Left cardiac atrium (tissue), 4 donors: ENCODE measurements around the gene ACSL6. TPM values are rescaled to one million over a fixed set of nuclear protein-coding genes. Genes with fewer than 3 reads are reported as not detected.

Experiments used
- ATAC-seq, 2 donors: fragments of 200-7000 bp; cut with Tn5 transposase; one replicate each; pipeline ENCODE4 v1.9.1; 2020; ENCODE audit warnings: mild to moderate bottlenecking in 2 of 2, moderate library complexity in 2 of 2
- DNase-seq: peaks from one replicate; pipeline ENCODE4 v3.0.0-alpha.2; 2020
- intact Hi-C, 2 donors: fragments of 100-400 bp; cut with DNase I; formaldehyde crosslinking; loops; one replicate each; pipeline versions ENCODE4 v1.14.1 to v1.15.1; 2022 to 2023
- total RNA-seq, 2 donors: library from RNA; stranded (reverse); fragmentation: NEBNext Ultra II Directional; extraction: Animal tissue kit (Norgen Biotek cat#: 25700); gene quantifications; one replicate each; pipeline ENCODE4 v1.2.1, GENCODE V29; 2021
- donor health status: DM: no; HTN: yes; CAD: no.
- donor health status: DM: no; HTN: yes; CAD: no; lungs with severe emphysema.
- donor health status: DM: yes; HTN: yes; CAD: no.
- donor health status: Dilated cardiomyopathy.

Gene ACSL6
- total RNA-seq, 2 donors from 2014 or later = 1.6 to 4.4 TPM

DNA sequence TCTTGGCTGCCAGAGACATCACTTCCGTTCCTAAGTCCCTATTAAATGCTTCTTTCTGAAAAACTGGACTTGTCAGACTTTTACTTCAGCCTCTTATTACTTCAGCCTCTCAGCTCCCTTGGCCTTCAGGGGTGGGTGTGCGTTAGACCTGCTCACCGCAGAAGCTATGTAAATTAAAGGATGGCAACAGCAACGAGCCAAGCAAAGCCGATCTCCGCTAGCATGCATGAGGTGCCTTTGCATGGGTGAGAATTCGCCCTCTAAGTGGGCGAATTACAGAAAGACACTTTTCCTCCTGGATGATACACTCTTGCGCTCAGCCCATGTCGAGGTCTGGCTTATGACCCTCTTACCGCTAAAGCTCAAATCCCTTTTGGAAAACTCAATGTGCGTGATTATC is 38.1 kb upstream of the ACSL6 start:
- ATAC-seq (no peak), DNase-seq (no peak)
- intact Hi-C loops = no loop called here

DNA sequence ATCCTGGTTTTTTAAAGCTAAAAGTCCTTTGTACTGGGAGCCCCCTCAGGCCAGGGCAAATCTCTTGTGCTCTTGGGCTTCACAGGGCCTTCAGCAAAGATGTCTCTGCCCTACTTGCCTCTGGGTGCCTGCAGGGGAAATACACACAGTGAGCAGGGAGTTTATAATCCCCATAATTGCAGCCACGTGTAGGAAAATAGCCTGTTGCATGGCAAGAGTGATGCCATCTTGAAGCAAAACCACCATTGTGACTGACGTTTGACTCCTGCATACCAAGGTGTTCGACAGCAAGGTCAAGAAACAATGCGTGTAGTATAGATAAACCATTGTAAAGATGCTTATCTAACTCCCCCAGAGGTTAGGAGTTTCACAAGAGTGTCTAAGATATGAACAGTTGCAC is 37.6 kb upstream of the ACSL6 start:
- intact Hi-C loops = no loop called here
- no peak for DNase-seq
- ATAC-seq = no peak

DNA sequence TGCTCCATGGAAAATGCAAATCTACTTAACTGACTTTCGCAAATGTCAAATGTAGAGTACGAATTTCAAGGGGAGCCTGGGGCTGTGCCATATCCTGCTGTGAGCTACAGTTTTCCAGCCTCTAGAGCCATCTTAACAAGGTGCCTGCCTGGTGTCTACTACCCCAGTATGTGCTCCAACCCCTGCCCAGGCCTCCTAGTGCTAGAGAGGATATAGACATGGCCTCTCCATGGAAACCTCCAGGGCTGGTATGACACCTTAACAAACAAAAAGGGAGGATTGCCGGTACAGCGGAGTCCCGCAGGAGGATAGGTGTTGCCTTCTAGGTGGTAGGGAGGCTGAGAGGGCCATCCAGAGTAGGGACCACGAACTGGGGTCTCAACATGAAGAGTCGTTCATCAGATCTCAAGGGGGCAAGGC is 35.4 kb upstream of the ACSL6 start:
- DNase-seq = no peak
- ATAC-seq = no peak
- intact Hi-C loops = no loop called here

DNA sequence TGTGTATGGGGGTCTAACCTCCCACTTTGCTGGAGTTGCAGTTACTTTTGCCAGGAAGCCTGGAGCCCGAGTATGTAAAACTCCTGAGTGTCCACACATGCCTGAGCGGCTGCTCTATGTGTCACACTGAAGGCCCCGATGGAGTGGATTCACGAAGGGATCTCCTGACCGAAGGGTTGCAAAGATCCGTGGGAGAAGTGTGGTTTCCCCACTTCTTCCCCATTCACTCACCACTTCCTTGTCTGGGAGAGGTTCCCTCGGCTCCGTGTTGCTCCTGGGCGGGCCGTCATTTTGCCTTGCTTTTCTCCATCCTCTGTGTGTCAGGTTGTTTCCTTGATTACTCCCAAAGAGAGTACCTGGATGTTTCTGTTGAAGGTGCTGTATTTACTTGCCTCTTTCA is 32.7 kb upstream of the ACSL6 start:
- no peak for ATAC-seq

DNA sequence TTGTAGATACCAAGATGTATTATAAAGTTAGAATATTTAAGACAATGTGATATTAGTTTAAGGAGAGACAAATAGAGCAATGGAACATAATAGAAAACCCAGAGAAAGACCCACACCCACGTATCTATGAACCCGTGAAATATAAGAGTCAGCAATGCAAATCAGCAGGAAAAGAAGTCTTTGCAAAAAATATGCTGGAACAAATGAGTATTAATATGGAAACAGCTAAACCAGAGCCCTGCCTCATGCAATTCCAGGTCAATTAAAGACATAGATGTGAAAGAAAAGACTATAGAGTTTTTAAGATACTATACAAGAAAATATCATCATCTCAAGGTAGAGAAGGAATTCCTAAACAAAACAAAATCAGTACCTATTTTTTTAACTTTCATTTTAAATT is 25.9 kb upstream of the ACSL6 start:
- ATAC-seq = no peak
- DNase-seq = no peak
- intact Hi-C loops = no loop called here

More for the DNA sequence above, 32.7 kb upstream of the ACSL6 start:
- intact Hi-C loops = no loop called here
- DNase-seq = no peak

DNA sequence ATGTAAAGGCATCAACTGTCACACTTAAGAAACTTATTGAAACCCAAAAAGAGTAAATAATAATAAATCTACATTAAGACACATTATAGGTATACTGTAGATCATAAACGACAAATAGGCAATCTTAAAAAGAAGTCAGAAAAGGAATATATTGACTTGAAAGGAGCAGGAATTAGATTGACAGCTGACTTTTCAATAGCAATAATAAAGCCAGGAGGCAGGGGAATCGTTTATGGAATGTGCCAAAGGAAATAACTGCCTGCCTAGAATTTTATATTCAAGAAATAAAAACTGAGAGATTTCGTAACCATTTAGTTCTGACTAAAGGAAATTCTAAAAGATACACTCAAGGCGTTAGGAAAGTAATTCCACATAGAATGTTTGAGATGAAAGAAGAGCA is 21.7 kb upstream of the ACSL6 start:
- ATAC-seq (no peak), DNase-seq (no peak)
- intact Hi-C loops = no loop called here

DNA sequence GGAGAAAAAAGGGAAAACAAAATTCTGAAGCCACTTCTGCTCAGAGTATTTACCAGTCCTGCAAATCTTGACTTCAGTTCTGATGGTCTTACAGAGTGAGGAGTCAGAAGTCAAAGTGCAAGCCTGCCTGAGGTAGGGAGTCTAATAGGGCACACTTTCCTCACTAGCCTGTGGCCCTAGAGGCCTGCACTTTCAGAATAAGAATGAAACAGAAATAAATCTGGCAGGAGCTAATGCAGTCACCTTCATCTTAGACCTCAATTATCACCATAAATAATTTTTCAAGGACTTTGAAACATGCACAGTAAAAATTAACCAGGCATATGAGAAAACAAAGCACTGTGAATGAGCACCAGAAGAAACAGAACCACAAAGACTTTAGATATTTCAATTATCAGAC is 20.7 kb upstream of the ACSL6 start:
- no peak for ATAC-seq
- DNase-seq = no peak
- intact Hi-C loops = no loop called here

DNA sequence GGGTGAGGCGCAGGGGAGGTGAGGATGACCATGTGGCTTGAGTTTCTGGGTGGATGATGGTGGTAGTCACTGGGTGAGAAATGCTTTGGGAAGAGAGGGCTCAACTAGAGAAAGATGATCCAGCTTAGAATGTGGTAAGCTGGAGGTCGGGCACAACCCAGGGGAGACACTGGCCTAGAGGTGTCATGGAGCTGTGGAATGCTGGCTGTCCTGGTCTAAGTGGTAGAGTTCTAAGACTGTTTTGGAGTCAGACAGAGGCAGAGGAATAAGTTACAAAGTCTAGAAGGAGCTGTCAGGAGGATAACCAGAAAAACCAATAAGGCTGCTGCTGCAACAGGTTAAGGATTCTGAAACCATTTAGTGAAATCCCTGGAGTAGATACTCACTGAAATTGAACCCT is 19.2 kb upstream of the ACSL6 start:
- ATAC-seq (no peak), DNase-seq (no peak)
- intact Hi-C loops = no loop called here

DNA sequence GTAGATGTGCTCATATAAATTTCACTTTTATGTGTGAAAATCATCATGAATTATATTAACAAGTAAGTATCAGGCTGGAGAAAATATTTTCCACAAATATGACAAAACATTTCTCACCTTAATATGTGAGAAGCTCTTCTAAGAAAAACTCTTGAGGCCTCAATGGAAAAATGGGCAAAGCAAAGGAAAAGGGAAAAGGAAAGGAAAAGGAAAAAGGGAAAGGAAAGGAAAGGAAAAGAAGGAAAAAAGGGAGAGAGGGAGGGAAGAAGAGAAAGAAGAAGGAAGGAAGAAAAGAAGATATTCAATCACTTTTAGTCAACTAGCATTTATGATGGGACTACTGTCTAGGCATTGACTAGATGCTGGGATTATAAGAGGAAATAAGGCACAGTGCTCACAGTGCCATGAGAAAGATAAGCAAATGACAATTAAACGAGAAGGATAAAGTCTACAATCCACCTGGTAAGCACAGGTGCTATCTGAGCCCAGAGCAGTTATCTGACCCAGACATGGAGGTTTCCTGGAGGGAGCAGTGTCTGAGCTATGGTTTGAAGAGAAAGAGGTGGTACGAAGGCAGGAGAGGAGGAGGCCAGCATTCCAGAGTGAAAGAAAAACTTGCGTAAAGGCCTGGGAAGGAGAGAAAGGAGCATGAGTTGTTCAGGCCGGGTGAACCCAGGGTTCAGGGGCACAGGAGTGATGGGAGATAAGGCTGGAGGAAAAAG is 18.3 kb upstream of the ACSL6 start:
- ATAC-seq (no peak), DNase-seq (no peak)
- intact Hi-C loops = no loop called here

DNA sequence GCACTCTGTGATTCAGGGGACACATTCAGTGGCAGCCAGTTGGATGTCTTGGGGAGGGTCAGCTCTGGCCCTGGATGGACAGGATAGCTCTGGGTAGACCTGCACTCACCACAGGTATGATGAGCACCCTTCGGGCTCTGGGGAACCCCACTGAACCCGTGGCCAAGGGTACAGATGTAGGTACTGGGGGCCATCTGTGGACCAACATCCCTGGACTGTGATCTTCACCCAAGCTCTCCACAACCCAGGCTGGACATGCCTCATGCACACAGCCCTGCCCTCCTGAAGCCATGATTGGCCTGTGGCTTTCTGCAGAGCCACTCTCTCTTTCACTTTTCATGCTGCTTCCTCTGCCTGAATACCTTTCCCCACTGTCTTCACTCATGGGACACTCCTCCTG is 15.6 kb upstream of the ACSL6 start:
- intact Hi-C loops = no loop called here
- ATAC-seq (peak in 1 of 2 donors; percentile 14), DNase-seq (no peak)

DNA sequence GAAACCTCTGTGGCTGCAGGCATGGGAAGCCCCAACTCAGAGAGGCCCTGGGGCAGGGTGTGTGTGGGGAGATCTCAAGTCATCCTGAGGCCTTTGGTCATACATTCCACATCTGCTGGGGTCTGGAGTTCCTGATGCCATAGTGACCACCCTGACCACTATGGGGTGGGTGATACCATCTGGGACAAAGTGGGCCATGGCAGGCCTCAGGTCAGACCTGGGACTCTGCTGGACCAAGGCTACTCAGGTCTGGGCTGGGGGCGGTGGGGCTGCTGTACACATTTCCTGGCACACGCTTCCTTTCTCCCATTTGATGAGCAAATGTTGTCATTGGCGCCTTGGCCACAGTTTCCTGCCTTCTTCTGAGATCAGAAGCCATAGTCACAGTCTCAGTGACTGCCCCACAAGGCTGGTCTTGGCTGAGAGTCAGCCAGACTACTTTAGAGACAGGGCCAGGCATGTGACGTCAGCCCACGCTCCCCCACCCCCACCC is 15.1 kb upstream of the ACSL6 start:
- DNase-seq (no peak), ATAC-seq (no peak)
- intact Hi-C loops = no loop called here

DNA sequence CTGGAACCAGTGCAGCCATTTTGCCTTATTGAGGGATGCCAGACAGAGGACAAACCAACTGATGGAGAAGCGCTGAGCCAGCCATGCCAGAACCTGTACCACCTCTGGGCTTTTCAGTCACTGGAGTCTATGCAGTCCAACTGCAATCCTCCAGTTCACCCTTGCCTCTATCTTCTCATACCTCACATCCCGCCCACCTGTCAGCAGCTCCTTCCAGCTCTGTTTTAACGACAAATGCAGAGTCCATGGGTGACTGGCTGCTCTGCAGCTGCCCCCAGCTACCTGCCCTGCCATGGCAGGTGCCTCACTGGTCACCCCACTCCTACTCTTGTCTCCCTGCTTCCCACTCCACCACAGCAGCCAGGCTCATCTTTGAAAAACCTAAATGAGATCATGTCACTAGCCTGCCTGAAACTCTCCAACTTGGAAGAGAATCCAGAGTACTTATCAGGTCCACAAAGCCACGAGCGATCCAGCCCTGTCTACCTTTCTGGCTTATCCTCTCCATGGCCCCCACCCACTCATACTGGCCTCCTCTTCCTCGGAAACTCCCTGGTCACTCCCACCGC is 14.0 kb upstream of the ACSL6 start:
- no peak for DNase-seq
- intact Hi-C loops = no loop called here

DNA sequence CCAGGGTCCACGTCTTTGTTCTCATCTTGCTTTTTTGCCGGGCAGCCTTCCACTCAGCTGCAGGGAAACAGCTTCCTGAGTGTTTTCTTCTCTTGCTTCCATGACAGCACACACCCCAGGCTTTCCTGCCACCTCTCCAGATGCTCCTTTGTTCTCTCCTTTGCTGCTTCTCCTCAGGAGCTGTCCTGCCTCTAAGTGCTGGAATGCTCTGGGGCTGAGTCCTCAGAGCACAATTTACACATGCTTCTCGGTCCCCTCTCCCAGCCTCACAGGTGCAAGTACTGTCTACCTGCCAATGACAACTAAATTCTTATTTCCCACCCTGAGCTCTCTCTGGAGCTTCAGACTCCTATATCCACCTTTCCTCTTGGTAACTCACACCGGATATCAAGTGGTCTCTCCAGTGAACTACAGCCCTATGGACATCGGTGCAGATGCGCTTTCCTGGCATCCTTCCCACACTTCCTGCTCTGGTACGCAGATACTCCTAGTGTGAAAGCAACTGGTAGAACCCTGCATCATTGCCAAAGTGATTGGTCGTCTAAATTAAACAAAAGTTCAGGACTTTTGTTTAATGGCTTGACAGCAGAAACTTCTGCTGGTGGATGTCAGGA is 13.4 kb upstream of the ACSL6 start:
- DNase-seq (no peak), ATAC-seq (no peak)
- intact Hi-C loops = no loop called here

More for the DNA sequence above, 14.0 kb upstream of the ACSL6 start:
- no peak for ATAC-seq

DNA sequence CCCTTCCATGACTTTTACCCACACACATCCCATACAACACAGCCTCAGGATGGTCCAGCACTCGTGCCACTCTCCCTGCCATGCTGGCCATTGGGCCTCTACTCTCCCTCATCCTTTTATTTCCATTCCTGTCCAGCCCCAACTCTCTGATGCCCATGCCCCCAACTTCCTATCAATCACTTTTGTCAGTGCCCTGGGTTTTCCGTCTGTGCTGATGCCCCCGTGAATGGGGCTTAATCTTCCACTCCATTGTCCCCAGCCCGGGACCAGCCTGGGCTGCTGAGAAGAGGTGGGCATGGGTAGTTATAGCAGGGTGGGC is 12.6 kb upstream of the ACSL6 start:
- ATAC-seq (no peak), DNase-seq (no peak)
- intact Hi-C loops = no loop called here

DNA sequence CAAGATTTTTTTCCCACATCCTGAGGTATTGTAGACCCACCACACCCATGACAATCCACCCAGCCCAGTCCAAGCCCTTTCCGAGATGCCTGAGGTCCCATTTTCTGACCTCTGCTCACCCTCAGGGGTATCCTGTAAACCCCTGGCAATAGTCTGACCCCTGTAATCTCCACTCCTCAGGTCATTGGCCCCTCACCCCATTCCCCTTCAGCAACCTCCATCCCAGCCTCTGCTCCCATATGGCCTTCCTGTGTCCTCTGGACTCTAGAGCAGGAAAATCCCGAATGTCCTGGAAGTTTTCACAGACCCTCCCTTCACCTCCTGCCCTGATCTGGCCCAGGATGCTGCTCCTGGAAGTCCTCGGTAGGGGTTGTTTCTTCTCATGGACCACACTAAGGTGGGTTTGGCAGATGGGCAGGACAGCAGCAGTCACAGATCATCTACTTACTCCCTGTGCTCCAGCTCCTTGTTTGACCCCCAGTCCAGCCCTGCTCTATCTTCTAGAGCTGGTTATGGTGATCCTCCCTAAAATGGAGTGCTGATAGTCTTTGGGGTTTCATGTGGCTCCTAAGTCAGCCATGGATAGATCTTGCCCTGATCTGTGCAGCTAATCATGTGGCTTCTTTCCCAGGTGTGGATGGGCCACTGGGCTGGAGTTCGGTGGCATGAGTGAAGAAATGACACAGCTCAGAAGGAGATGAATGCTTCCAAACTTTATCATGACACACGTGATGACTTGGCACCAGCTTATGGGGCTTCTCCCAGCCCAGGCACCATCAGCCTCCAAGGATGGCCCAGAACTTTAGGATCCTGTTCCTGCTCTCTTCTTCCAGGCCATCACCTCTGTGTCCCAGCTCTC is 12.0 kb upstream of the ACSL6 start:
- intact Hi-C loops = no loop called here
- ATAC-seq (no peak), DNase-seq (no peak)

DNA sequence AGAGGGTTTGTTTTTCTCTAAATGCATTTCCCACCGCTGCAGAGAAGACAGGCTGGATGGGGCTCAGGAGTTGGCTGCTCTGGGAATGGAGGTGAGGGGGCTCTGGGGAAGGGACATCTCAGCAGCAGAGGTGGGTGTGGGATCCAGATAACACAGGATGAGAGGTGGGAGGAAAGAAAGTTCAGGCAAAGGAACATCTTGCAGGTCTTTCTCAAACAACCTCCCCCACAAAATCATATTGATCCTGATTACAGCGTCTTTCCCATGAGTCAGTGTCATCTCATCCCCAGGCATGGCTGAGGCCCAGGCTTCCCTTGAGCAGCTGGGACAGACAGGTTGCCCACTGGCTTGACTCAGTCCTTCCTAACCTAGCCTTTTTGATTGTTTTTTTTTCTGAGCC is 11.3 kb upstream of the ACSL6 start:
- intact Hi-C loops = no loop called here

DNA sequence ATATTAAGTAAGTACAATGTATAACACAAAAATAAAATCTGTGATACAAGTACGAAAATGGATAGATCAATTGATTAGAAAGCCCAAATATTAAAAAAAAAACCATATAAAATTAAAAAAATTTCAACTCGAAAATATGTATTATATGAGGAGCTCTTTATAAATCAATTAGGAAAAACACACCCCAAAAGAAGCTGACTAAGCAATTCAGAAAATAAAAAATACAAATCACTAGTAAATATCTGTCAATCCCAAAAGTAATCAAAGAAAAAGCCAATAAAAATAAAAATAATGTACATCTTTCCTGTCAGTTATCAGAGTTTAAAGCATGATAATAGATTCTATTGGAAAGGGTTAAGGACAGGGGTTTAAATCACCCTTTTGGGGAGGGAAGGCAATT is 10.2 kb upstream of the ACSL6 start:
- ATAC-seq (no peak), DNase-seq (no peak)
- intact Hi-C loops = no loop called here

More for the DNA sequence above, 11.3 kb upstream of the ACSL6 start:
- ATAC-seq = no peak
- DNase-seq = no peak

DNA sequence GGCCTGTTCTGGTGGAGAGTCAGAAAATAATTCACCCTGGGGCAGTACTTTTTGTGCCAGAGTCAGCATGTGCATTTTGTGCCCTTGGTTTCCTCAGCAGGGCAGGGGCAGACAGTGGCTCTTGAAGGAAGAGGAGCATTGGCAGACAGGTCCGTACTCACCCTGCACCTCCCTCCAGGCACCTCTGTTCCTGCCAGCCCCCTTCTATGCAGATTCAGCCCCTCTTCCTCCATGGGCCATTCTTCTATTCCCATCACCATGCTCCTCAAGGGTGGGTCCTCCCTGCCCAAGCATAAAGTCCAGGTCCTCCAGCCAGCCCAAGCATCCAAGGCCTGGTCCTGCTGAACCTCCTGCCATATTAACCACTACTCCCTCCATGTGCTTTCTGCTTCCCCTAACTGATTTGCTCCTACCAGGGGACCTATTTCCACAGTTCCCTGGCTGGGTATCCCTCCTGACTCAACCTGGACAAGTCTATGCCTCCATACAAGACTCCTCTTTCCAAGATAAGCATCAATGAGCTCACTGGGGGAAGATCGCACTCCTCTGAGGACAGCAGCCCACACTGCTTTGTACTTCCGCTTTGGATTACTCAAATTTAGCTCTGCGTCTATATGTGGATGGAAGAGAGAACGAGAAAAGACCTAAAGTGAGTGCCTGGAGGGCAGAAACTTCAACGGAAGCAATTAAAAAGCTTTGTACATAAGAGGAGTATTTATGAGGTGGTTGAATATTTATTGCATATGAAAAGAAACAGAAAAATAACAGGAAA is 9.3 kb upstream of the ACSL6 start:
- no peak for DNase-seq
- intact Hi-C loops = no loop called here
- ATAC-seq = no peak

DNA sequence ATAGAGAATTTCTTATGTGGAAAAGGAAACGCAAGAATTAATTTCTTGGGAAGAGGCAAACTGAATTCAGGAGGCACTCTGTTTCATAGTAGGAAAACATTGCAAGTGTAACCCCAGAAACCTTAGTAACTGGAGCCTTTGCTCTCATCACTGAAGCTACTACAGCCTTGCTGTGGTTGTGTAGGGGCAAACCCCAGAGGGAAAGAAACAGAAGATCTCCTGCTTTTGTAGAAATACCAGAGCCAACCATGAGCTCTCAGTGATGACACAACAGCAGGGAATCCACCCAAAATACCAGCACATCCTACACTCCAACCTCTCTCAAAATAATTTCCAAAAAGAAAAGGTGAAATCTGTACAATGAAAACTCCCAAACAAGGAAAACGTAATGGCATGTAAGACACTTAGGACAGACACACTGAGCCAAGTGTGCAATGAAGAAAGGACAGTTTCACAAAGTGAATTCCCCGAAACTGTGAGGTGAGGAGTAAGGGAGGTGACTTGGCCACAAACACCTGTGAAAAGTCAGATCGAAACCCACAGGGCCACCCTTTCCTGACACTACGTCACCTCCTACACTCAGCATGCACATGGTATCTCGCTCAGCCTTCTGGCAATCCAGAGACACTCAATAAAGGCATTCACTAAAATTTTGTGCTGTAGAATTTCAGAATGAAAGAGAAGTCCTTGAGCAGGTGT is 8.5 kb upstream of the ACSL6 start:
- DNase-seq (no peak), ATAC-seq (no peak)
- intact Hi-C loops = no loop called here
